ENCODE results near the gene FOXN3. TPM values are rescaled to one million over a fixed set of nuclear protein-coding genes. Genes with fewer than 3 reads are reported as not detected.

The FOXN3 gene
- total RNA-seq, 1 donor from 2014 or later = 127 TPM

- intact Hi-C loops (cut with DNase I) = loop anchor here (10.0 kb wide), 1 partner anchor 194 kb away; no protein-coding TSS in a partner anchor
- ATAC-seq = no peak
- no peak for DNase-seq (ENCODE audit: missing footprints)
These were observed 178.0 kb downstream of the FOXN3 start for GRCh38 chr14:89239023-89239422.

DNA sequence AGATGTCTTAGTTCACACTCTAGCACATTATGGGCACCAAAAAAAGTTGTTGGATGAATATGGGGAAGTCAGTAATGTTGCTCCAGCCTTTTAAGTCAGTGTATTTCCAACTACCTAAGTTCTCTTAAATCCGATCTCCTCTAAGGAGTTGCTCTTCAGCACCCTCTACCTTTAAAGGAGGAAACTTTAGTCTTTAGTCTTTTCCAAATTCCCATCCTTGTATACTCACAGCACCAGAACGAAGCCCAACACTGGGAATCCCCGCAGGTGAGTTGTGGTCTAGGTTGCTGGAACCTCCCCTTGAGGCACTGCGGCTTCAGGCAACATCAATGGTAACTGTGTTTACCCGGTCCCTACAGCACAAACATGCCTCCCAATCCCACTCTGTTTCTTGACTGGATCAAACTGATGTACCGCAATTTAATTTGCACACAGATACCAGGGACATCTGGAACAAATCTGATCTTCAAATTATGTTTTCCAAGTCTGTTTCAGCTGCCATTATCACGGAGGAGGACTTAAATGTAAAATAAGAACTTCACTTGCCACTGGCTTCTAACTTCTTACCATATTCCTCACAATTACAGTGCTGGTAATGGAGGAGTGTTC is 179.0 kb downstream of the FOXN3 start:
- intact Hi-C loops (cut with DNase I) = loop anchor here (10.0 kb wide), 1 partner anchor 193 kb away; no protein-coding TSS in a partner anchor
- no peak for DNase-seq (ENCODE audit: missing footprints)
- ATAC-seq = no peak

DNA sequence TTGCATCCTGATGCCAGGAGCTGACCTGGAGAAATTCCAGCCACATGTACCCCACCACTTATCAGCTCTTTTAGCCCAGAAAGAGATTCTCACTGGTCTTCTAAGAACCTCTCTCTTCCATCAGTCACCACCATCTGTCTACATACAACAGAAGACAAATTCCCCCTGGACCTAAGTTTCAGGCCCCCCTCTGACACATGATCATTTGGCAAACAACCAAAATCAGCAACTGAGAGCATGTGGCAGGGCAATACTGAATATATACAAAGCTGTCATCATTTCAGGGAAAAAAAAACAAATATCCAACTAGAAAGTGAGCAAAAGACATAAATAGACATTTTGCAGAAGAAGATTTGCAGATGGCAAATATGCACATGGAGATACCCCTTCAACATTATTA is 180.2 kb downstream of the FOXN3 start:
- intact Hi-C loops (cut with DNase I) = loop anchor here (10.0 kb wide), 1 partner anchor 192 kb away; no protein-coding TSS in a partner anchor
- no peak for ATAC-seq
- DNase-seq (ENCODE audit: missing footprints) = no peak

GRCh38 chr14:89233184-89233583 is 183.8 kb downstream of the FOXN3 start:
- ATAC-seq (no peak), DNase-seq (ENCODE audit: missing footprints) (no peak)
- intact Hi-C loops (cut with DNase I) = loop anchor here (10.0 kb wide), 1 partner anchor 188 kb away; no protein-coding TSS in a partner anchor

DNA sequence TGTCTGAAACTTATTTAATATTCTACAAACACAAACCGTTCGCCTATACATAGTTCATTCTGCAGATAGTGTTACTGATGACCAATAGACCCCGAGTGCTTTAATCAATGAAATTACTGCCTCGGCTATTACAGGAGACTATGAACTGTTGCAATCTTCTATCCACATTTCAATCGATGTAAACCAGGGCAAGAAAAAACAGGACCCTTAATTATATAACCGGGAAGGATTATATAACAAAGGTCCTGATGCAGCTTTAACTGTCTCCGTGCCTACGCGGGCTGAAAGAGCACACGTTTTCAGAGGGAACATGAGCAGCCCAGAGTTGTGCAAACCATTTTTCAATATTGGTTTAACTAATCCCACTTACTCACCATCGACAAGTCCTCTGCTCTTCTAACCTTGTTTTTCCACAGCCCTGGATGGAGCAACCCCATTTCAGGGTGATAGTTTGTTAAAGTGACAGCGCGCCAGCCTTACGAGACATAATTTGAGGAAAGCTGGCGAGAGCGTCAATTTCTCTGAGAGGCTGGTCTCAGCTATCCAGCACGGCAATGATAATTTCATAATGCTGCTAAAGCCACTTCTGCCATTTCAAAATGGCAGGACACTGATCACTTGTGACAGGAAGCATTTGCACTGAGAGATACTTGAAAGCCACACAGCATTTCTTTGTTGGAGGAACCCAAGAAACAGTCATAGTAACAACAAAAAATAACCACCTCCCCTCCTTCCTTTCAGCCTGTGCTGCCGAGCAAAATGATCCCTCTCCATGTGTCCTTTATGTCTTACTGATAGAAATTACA is 184.6 kb downstream of the FOXN3 start:
- no peak for DNase-seq (ENCODE audit: missing footprints)
- ATAC-seq = no peak
- intact Hi-C loops (cut with DNase I) = loop anchor here (10.0 kb wide), 1 partner anchor 188 kb away; no protein-coding TSS in a partner anchor

DNA sequence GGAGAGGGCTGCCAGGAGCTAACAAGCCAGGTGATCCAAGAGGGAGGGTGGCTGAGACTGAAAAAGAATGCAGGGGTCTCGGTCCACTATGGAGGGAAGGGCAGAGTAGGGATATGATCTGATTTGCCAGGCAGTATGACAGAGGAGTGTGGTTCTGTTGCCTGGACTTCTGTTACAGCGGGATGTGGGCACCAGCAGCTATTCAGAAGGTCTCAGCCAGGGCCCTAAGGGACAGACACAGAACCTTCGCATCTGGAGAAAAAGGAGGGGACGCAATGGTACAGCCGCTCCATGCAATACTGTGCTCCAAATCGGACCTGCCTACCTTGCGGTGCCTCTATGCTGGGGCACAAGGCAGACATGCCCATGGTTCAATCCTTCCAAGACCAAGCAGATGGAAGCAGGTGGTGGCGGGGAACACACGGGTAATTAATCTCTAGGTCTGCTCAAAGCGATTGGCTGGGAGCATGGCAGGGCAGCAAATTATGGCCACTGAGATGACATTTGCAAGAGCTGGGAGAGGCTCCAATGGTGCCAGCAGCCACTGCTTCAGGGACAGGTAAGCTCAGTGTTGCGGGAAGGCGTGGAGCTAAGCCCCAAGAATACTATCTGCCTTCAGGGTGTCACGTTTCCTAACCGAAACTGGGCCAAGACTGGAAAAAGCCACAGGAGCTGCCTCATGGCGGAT is 185.5 kb downstream of the FOXN3 start:
- ATAC-seq = no peak
- DNase-seq (ENCODE audit: missing footprints) = no peak
- intact Hi-C loops (cut with DNase I) = loop anchor here (10.0 kb wide), 1 partner anchor 187 kb away; no protein-coding TSS in a partner anchor

GRCh38 chr14:89228921-89229639 is 188.0 kb downstream of the FOXN3 start:
- intact Hi-C loops (cut with DNase I) = loop anchor here (10.0 kb wide), 1 partner anchor 386 kb away; no protein-coding TSS in a partner anchor
- peak; percentile 84 for ATAC-seq
- no peak for DNase-seq (ENCODE audit: missing footprints)

GRCh38 chr14:89227496-89227836 is 189.6 kb downstream of the FOXN3 start:
- intact Hi-C loops (cut with DNase I) = loop anchor here (10.0 kb wide), 1 partner anchor 387 kb away; no protein-coding TSS in a partner anchor
- DNase-seq (ENCODE audit: missing footprints) (no peak), ATAC-seq (no peak)

- ATAC-seq = peak; percentile 74
- intact Hi-C loops (cut with DNase I) = loop anchor here (10.0 kb wide), 1 partner anchor 388 kb away; no protein-coding TSS in a partner anchor
- DNase-seq (ENCODE audit: missing footprints) = no peak
These were observed 190.1 kb downstream of the FOXN3 start for GRCh38 chr14:89226801-89227495.

DNA sequence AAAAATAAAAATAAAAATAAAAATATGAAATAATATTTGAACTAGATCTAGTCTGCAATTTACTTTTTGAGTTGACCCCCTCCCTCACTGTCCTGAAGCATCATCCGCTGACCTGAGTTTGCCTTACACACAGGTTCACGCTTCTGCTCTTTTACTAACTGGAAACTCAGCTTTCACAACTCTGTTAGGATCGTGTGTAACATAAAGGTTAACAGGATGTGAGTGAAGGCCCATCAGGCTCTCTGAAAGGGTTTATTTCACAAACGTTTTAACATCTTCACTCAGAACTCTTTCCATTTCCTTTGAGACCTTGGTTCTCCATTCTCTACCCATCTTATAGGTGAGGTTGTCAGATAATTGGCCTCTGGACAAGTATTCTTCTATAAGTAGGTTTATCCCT is 191.4 kb downstream of the FOXN3 start:
- DNase-seq (ENCODE audit: missing footprints) (no peak), ATAC-seq (no peak)
- intact Hi-C loops (cut with DNase I) = loop anchor here (10.0 kb wide), 1 partner anchor 389 kb away; no protein-coding TSS in a partner anchor

GRCh38 chr14:89221109-89221810 is 195.8 kb downstream of the FOXN3 start:
- no peak for DNase-seq (ENCODE audit: missing footprints)
- intact Hi-C loops (cut with DNase I) = loop anchor here (5.0 to 10.0 kb wide), 2 partner anchors 196 to 394 kb away; partner anchors contain the start of gene FOXN3
- ATAC-seq = peak; percentile 88

DNA sequence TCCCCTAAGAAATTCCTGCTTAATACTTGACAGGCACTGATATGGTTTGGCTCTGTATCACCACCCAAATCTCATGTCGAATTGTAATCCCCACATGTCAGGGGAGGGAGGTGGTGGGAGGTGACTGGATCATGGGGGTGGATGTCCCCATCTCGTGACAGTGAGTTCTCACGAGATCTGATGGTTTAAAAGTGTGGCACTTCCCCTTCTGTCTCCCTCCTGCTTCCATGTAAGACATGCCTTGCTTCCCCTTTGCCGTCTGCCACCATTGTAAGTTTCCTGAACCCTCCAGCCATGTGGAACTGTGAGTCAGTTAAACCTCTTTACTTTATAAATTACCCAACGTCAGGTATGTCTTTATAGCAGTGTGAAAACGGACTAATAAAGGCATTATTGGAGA is 198.0 kb downstream of the FOXN3 start:
- DNase-seq (ENCODE audit: missing footprints) (no peak), ATAC-seq (no peak)
- intact Hi-C loops (cut with DNase I) = no loop called here

DNA sequence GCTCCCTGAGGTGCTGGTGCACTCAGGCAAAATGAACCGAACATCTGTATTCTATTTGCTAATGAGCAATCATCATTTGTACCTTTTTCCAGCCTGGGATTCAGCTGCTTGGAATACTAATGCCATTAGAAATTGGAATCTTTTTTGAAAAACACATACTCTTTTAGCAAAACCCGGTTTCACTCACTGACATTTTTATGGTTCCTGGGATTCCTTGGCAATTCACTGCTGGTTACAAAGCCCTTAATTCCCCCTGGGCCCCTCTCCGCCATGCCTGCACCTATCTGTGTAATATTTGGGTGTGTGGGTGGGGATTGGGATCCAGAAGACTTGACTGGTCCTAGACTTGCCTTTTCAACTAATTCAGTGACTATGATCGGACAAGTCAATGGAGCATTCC is 199.1 kb downstream of the FOXN3 start:
- DNase-seq (ENCODE audit: missing footprints) (no peak), ATAC-seq (no peak)
- intact Hi-C loops (cut with DNase I) = no loop called here

- DNase-seq (ENCODE audit: missing footprints) (no peak), ATAC-seq (no peak)
- intact Hi-C loops (cut with DNase I) = no loop called here
These were observed 201.5 kb downstream of the FOXN3 start for GRCh38 chr14:89215531-89215930.

DNA sequence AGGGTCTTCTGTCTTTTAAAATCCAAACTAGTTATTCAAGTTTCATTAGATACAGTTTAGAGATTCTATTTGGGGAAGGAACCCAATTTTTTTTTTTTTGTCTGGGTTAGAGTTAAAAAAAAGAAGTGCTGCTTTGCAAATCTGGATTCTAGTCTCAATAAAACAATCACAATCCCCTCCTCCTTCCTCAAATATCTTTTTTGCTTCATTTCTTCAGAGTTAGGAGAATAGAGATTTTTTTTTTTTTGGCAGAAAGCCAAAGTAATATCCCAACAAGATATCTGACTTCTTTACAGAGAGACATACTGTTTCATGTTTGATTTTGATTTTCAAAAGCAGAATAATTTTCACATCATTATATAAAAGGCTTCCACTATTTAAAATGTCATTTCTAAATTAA is 201.9 kb downstream of the FOXN3 start:
- intact Hi-C loops (cut with DNase I) = no loop called here
- no peak for ATAC-seq

DNA sequence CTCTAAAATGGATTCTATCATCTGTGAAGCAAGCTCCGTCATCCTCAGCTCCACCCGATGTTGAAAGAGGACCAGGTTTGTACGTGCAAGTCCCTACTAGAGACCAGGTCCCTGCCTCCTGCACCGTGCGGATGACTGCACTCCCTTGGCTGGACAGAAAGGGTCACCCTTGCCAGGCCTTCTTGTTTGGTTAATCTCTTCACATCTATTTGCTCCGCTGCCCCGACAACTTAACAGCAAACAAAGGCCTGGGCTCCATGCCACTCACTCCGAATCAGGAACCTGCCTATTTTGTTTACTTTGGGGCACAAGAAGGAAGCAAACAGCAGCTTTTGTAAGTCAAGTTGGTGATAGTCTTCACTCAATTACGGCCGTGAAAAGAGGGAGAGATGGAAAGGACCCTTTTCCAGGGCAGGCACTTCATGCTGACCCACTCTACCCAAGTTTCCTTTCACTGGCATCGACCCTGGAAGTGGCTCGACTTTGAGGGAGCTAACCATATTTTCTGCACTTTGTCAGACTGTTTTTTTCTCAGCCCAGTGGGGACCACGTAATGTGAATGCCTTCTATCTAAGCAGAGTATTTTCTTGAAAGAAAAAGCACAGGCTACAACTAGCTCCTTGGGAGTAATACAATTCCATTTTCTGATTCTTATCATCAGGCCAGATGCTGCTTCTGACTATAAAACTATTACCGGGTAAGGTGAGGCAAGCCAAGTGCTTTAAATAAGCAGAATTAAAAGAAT is 202.6 kb downstream of the FOXN3 start:
- DNase-seq (ENCODE audit: missing footprints) (peak; percentile 81), ATAC-seq (peak; percentile 93)
- intact Hi-C loops (cut with DNase I) = no loop called here

More for the DNA sequence above, 201.9 kb downstream of the FOXN3 start:
- no peak for DNase-seq (ENCODE audit: missing footprints)
